ENCODE data around the gene HECTD1. TPM values are rescaled to one million over a fixed set of nuclear protein-coding genes. Genes with fewer than 3 reads are reported as not detected.

HECTD1 gene
- total RNA-seq, 1 donor, result 266 TPM

GRCh38 chr14:31181271-31181670 is 26.3 kb downstream of the HECTD1 start:
- DNase-seq (ENCODE audit: low read depth), result no peak
- H3K4me3 ChIP-seq (ENCODE audit: low read depth, low read length), result no peak overlapping the region
- TF ChIP-seq CTCF (IDR thresholded peaks at IDR 0.05; ENCODE audit: insufficient read depth, low read length), result no peak

GRCh38 chr14:31180299-31181051 is 27.1 kb downstream of the HECTD1 start:
- no peak for DNase-seq (ENCODE audit: low read depth)
- TF ChIP-seq CTCF (IDR thresholded peaks at IDR 0.05; ENCODE audit: insufficient read depth, low read length), result no peak
- no peak overlapping the region for H3K4me3 ChIP-seq (ENCODE audit: low read depth, low read length)

- no peak overlapping the region for H3K4me3 ChIP-seq (ENCODE audit: low read depth, low read length)
- no peak for DNase-seq (ENCODE audit: low read depth)
- no peak for TF ChIP-seq CTCF (IDR thresholded peaks at IDR 0.05; ENCODE audit: insufficient read depth, low read length)
These were observed 33.2 kb downstream of the HECTD1 start for GRCh38 chr14:31174433-31174832.

- no peak for TF ChIP-seq CTCF (IDR thresholded peaks at IDR 0.05; ENCODE audit: insufficient read depth, low read length)
- no peak overlapping the region for H3K4me3 ChIP-seq (ENCODE audit: low read depth, low read length)
- DNase-seq (ENCODE audit: low read depth), result no peak
These were observed 34.3 kb downstream of the HECTD1 start for GRCh38 chr14:31173120-31173837.

- no peak overlapping the region for H3K4me3 ChIP-seq (ENCODE audit: low read depth, low read length)
- peak; percentile 33 for DNase-seq (ENCODE audit: low read depth)
- no peak for TF ChIP-seq CTCF (IDR thresholded peaks at IDR 0.05; ENCODE audit: insufficient read depth, low read length)
These were observed 35.5 kb downstream of the HECTD1 start for GRCh38 chr14:31172084-31172483.

- no peak overlapping the region for H3K4me3 ChIP-seq (ENCODE audit: low read depth, low read length)
- TF ChIP-seq CTCF (IDR thresholded peaks at IDR 0.05; ENCODE audit: insufficient read depth, low read length), result no peak
- no peak for DNase-seq (ENCODE audit: low read depth)
These were observed 37.2 kb downstream of the HECTD1 start for GRCh38 chr14:31170411-31170810.

Measured in fibroblast of the aortic adventitia (primary cell).